Measurements from ENCODE around the gene SIRT3. TPM values are rescaled to one million over a fixed set of nuclear protein-coding genes. Genes with fewer than 3 reads are reported as not detected.

The SIRT3 gene
- total RNA-seq, 1 donor from 2014 or later = 69.9 TPM

DNA sequence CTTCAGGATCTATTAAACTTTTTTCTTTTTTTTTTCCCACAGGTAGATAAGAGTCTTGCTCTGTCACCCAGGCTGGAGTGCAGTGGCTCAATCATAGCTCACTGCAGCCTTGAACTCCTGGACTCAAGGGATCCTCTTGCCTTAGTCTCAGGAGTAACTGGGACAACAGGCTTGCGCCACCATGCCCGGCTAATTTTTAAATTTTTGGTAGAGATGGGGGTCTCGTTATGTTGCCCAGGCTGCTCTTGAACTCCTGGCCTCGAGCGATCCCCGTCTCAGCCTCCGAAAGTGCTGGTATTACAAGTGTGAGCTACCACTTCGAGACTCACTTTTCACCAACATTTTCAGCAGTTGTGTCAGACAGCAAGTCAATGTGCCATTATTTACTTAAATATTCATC lies 962 bp downstream of the SIRT3 start:
- Histone ChIP-seq H3K27me3 (no peaks in the 10 kb centered on the region), H3K9me3 (no peaks in the 10 kb centered on the region), H3K36me3 (peaks cover 2 to 3% of the 10 kb centered on the region in 2 donors), H3K4me3 (peak overlapping the region; percentile 96 to 99), H3K27ac (peak overlapping the region in 1 of 2 donors; percentile 98), H3K4me1 (peaks cover 8 to 15% of the 10 kb centered on the region in 2 donors)
- intact Hi-C loops (cut with DNase I) = loop anchor here (5.0 kb wide), 2 partner anchors 72 to 342 kb away; partner anchors contain the start of genes IFITM2 and PHRF1
- peak in 1 of 2 donors; percentile 62 for DNase-seq (ENCODE audit: low spot score in 2 of 2)
- TF ChIP-seq, protein P1, sequence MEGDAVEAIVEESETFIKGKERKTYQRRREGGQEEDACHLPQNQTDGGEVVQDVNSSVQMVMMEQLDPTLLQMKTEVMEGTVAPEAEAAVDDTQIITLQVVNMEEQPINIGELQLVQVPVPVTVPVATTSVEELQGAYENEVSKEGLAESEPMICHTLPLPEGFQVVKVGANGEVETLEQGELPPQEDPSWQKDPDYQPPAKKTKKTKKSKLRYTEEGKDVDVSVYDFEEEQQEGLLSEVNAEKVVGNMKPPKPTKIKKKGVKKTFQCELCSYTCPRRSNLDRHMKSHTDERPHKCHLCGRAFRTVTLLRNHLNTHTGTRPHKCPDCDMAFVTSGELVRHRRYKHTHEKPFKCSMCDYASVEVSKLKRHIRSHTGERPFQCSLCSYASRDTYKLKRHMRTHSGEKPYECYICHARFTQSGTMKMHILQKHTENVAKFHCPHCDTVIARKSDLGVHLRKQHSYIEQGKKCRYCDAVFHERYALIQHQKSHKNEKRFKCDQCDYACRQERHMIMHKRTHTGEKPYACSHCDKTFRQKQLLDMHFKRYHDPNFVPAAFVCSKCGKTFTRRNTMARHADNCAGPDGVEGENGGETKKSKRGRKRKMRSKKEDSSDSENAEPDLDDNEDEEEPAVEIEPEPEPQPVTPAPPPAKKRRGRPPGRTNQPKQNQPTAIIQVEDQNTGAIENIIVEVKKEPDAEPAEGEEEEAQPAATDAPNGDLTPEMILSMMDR (IDR thresholded peaks at IDR 0.05) = no peak

DNA sequence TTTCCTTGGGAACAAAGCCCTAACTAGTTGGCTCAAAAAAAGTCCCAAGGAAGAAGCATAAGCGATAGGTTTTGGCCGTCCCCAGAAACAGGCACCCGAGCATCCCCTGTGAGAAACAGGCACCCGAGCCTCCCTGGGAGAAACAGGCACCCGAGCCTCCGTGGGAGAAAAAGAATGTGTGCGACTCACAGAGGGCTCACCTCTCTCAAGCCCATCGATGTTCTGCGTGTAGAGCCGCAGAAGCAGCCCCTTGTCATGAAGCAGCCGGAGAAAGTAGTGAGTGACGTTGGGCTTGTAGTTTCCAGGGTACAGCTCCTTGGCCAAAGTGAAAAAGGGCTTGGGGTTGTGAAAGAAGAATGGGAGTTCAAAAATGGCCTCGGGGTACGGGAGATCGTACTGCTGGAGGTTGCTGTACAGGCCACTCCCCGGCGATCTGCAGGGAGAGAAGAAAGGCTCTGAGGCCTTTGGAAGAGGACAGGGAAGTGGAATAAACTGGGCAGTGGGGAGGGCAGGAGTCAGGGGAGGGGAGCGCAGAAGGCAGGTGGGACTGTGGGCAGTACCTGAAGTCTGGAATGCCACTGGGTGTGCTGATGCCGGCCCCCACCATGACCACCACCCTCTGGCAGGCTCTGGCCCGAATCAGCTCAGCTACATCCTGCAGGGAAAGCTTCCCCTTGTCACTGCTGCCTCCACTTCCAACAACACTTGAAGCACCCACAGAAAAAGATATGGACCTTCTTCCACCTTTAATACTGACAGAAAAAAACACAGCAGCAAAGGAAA lies 3.2 kb downstream of the SIRT3 start:
- H3K4me3 ChIP-seq = no peak overlapping the region
- H3K9me3 ChIP-seq = no peaks in the 10 kb centered on the region
- TF ChIP-seq, protein P1 (IDR thresholded peaks at IDR 0.05) = no peak
- DNase-seq (ENCODE audit: low spot score in 2 of 2) = peak in 1 of 2 donors; percentile 53
- intact Hi-C loops (cut with DNase I) = no loop called here
- no peaks in the 10 kb centered on the region for H3K27me3 ChIP-seq
- peaks cover 0 to 11% of the 10 kb centered on the region in 2 donors for H3K36me3 ChIP-seq
- peaks cover 8 to 15% of the 10 kb centered on the region in 2 donors for H3K4me1 ChIP-seq
- no peak overlapping the region for H3K27ac ChIP-seq

DNA sequence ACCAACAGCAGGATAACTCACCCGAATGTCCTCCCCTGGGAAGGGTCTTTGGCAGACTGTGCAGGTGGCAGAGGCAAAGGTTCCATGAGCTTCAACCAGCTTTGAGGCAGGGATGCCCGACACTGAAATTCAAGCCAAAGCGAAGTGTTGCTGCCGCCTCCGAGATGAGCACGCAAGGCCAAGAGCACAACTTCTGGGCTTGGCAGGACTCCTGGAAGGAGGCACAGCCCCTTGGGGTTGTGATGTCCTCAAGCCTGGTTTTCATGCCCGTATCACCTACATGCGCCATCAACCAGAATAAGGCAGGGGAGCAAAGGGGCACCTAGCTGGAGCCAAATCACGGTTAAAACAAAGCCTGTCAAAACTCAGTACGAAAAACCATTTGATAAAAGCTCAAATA lies 5.7 kb downstream of the SIRT3 start:
- Histone ChIP-seq H3K27ac (no peak overlapping the region), H3K4me3 (no peak overlapping the region), H3K4me1 (peaks cover 5 to 8% of the 10 kb centered on the region in 2 donors), H3K27me3 (no peaks in the 10 kb centered on the region), H3K36me3 (peaks cover 0 to 14% of the 10 kb centered on the region in 2 donors), H3K9me3 (no peaks in the 10 kb centered on the region)
- intact Hi-C loops (cut with DNase I) = no loop called here
- no peak for DNase-seq (ENCODE audit: low spot score in 2 of 2)
- TF ChIP-seq, protein P1 (IDR thresholded peaks at IDR 0.05) = no peak

DNA sequence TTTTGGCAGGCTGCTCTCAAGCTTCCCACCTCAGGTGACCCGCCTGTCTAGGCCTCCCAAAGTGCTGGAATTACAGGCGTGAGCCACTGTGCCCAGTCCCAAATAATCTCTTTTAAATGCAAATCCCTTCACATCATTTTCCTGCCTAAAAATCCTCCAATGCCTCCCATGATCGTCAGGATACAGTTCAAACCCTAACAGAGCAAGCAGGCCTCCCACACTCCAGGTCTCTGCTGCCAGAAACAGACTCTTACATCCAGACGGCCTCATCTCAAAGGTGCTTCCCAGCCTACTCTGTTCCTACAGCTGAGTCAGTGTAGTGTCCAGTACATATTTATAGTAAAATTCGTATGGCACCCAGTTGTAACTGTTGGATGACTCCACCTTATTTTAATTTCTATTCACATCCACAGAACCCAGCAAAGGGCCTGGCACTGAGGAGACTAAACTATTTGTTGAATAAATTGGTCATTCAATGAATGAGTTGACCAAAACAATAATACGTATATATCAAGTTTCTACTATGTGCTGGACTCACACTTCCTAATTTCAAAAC lies 8.2 kb downstream of the SIRT3 start:
- Histone ChIP-seq H3K9me3 (no peaks in the 10 kb centered on the region), H3K27me3 (no peaks in the 10 kb centered on the region), H3K36me3 (peaks cover 0 to 14% of the 10 kb centered on the region in 2 donors), H3K4me3 (no peak overlapping the region), H3K4me1 (no peaks in the 10 kb centered on the region), H3K27ac (no peak overlapping the region)
- TF ChIP-seq, protein P1 (IDR thresholded peaks at IDR 0.05) = no peak
- intact Hi-C loops (cut with DNase I) = no loop called here
- no peak for DNase-seq (ENCODE audit: low spot score in 2 of 2)

DNA sequence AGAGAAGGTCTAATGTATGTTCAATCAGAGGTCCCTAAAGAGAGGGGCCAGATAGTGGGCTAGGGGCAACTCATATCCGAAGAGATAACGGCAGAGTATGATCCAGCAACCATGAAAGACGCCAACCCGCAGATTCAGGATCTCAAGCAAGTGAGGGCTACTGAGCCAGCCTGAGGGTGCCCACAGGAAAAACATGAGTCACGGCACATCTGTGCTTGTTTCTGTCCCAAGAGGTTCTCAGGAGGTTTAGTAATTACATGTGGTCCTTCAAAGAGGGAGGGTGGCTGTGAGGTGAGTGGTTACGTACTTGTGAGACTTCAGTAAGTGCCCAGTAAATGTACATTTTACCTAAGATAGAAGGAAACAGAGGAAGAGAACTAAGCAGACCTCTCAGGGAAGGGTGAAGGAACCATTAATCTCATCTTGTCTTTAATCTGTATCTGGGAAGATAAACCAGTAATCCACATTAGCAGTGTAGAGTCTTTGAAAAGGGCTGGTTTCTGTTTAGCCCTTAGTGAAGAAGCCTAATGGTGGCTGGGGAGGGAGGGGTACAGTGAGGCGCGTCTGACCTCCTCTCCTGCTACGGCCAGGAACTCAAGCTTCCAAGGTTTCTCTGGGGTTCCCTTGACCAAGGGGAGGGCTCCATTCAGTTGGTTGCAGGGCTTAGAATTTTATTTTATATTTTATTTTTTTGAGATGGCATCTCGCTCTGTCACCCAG lies 10.2 kb downstream of the SIRT3 start:
- peaks cover 0 to 21% of the 10 kb centered on the region in 2 donors for H3K36me3 ChIP-seq

More for the DNA sequence above, 10.2 kb downstream of the SIRT3 start:
- Histone ChIP-seq H3K27me3 (no peaks in the 10 kb centered on the region), H3K27ac (no peak overlapping the region), H3K9me3 (no peaks in the 10 kb centered on the region), H3K4me3 (no peak overlapping the region), H3K4me1 (no peaks in the 10 kb centered on the region)
- DNase-seq (ENCODE audit: low spot score in 2 of 2) = no peak
- intact Hi-C loops (cut with DNase I) = no loop called here
- TF ChIP-seq, protein P1 (IDR thresholded peaks at IDR 0.05) = no peak
